ENCODE results near the gene CCDC112. TPM values are rescaled to one million over a fixed set of nuclear protein-coding genes. Genes with fewer than 3 reads are reported as not detected.

CCDC112 gene, protein sequence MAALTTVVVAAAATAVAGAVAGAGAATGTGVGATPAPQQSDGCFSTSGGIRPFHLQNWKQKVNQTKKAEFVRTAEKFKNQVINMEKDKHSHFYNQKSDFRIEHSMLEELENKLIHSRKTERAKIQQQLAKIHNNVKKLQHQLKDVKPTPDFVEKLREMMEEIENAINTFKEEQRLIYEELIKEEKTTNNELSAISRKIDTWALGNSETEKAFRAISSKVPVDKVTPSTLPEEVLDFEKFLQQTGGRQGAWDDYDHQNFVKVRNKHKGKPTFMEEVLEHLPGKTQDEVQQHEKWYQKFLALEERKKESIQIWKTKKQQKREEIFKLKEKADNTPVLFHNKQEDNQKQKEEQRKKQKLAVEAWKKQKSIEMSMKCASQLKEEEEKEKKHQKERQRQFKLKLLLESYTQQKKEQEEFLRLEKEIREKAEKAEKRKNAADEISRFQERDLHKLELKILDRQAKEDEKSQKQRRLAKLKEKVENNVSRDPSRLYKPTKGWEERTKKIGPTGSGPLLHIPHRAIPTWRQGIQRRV
- total RNA-seq: 0.31 and 0.49 TPM in 2 replicates

DNA sequence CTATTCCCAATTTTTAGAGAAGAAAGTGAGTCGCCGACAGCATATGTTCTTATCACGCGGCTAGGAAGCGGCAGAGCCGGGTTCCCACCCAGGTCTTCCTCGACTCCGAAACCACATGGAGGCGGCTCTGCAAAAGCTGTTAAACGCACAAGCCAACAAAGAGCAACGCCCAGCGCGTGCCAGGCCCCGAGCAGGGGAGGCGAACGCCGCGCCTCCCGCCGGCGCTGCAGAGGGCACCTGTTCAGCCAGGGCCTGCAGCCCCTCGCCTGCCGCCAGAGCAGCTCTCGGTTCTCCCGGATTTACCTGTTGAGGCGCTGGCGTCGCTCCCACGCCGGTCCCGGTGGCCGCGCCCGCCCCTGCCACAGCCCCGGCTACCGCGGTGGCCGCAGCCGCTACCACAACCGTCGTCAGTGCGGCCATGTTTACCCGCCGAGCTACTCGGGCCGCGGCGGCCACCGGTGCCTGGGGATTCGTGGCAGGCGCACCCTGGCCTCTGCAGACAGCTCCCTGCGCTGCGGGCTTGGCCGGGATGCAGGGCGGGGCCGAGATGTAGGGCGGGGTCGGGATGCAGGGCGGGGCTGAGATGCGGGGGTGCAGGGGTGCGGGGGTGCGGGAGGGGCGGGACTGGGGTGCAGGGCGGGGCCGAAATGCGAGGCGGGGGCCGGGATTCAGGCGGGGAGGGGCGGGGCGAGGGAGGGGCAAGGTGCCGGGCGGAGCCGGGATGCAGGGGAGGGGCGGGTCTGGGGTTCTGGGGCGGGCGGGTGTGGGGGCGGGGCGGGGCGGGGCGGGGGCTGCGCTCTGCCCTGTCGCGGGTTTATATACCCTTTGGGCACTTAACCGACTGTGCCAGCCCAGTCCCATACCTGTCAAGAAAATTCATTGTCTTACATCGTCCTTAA lies at the start of gene CCDC112:
CCDC112 (minus strand) TSS at position 531 of the 899 bp plus-strand sequence; CDS start at position 420, 111 bp downstream.
- H3K36me3 Mint-ChIP-seq (ENCODE audit: low read depth): no peaks in the 10 kb centered on the region
- peak; percentile 87 for DNase-seq
- H3K27ac Mint-ChIP-seq: no peak within 1 kb of the TSS
- H3K9me3 Mint-ChIP-seq: peaks cover 6% of the 10 kb centered on the region
- peak within 1 kb of the TSS; percentile 85 for H3K4me3 Mint-ChIP-seq
- H3K27me3 Mint-ChIP-seq: peaks cover 59% of the 10 kb centered on the region
- peaks cover 4% of the 10 kb centered on the region for H3K4me1 Mint-ChIP-seq
- intact Hi-C loops (cut with micrococcal nuclease): loop anchor here (1.0 to 5.0 kb wide), 4 partner anchors 34 to 546 kb away; partner anchors contain the start of genes AP3S1, ATG12, FEM1C and PGGT1B

DNA sequence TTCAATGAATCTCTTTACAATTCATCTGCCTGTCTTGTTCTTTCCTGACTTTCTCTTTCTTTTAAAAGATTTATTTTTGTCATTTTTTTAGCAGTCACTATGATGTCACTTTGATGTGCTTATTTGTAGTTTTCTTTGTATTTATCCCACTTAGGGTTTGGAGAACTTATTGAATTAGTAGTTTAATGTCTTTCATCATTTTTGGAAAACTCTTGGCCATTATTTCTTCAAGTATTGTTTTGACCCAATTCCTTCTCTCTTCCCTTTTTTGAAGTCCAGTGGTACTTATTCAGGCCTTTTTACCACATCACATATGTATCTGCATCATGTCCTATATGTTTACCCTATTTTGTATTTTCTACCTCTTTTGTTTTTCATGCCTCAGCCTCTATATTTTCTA lies 48.9 kb upstream of the CCDC112 start:
- H3K27ac Mint-ChIP-seq: no peak overlapping the region
- DNase-seq: no peak
- no peaks in the 10 kb centered on the region for H3K9me3 Mint-ChIP-seq
- intact Hi-C loops (cut with micrococcal nuclease): no loop called here
- H3K27me3 Mint-ChIP-seq: peaks cover 23% of the 10 kb centered on the region
- H3K4me1 Mint-ChIP-seq: no peaks in the 10 kb centered on the region
- H3K4me3 Mint-ChIP-seq: no peak overlapping the region
- no peaks in the 10 kb centered on the region for H3K36me3 Mint-ChIP-seq (ENCODE audit: low read depth)

DNA sequence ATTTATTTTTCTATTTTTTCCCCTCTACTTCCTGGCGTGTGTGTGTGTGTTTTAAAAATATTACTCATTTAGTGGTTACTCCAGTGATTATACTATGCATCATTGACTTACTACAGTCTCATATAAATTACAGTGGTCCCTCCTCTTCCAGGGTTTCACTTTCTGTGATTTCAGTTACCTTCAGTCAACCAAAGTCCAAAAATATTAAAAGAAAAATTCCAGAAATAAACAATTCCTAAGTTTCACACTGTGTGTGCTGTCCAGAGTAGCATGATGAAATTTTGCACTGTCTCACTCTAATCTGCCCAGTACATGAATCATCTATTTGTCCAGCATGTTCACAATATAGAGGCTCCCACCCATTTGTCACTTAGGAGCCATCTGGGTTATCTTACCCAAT lies 47.4 kb upstream of the CCDC112 start:
- peaks cover 24% of the 10 kb centered on the region for H3K27me3 Mint-ChIP-seq
- no peak overlapping the region for H3K27ac Mint-ChIP-seq
- no peaks in the 10 kb centered on the region for H3K36me3 Mint-ChIP-seq (ENCODE audit: low read depth)
- DNase-seq: no peak
- intact Hi-C loops (cut with micrococcal nuclease): no loop called here
- no peak overlapping the region for H3K4me3 Mint-ChIP-seq
- no peaks in the 10 kb centered on the region for H3K4me1 Mint-ChIP-seq
- no peaks in the 10 kb centered on the region for H3K9me3 Mint-ChIP-seq

DNA sequence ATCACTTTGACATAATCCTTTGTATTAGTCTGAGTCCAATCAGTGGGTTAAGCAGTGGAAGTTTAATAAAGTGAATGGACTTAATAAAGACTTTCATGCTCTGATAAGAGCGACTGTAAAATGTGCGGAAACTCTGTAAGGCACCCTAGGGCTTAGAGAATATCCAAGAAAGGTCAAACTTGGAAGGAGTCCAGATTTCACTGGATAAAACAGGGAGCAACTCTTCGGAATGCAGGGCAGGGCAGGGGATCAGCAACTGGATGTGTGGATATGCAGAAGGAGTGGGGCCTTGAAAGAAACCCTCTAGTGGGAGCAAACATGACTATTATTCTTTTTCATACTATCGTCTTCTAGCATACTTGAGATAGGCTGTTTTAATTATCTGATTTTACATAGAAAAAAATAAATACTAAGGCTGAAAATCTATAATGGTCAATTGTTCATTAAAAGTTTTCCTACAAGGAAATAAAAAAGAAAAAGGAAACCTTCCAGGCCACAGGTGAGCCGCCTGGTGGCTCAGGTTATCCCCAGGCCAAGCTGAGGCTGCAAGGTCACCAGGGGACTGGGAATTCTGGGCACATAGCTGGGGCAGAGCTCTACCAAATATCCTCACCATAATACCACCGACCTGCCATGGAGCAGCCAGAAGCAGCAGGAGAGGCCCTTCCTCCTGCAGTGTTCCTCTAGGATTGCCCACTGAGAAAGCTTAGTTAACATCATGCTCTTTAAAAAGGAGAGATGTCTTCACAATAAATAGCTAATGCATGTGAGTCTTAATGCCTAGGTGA lies 46.3 kb upstream of the CCDC112 start:
- DNase-seq: no peak

GRCh38 chr5:115341745-115342144 lies 45.3 kb upstream of the CCDC112 start:
- peaks cover 23% of the 10 kb centered on the region for H3K27me3 Mint-ChIP-seq
- no peak for DNase-seq
- H3K36me3 Mint-ChIP-seq (ENCODE audit: low read depth): no peaks in the 10 kb centered on the region
- no peaks in the 10 kb centered on the region for H3K9me3 Mint-ChIP-seq
- no peak overlapping the region for H3K4me3 Mint-ChIP-seq
- intact Hi-C loops (cut with micrococcal nuclease): no loop called here
- H3K27ac Mint-ChIP-seq: no peak overlapping the region
- H3K4me1 Mint-ChIP-seq: no peaks in the 10 kb centered on the region

More for the DNA sequence above, 46.3 kb upstream of the CCDC112 start:
- H3K4me1 Mint-ChIP-seq: no peaks in the 10 kb centered on the region
- no peak overlapping the region for H3K27ac Mint-ChIP-seq
- no peaks in the 10 kb centered on the region for H3K36me3 Mint-ChIP-seq (ENCODE audit: low read depth)
- H3K27me3 Mint-ChIP-seq: peaks cover 22% of the 10 kb centered on the region
- H3K4me3 Mint-ChIP-seq: no peak overlapping the region
- H3K9me3 Mint-ChIP-seq: no peaks in the 10 kb centered on the region
- intact Hi-C loops (cut with micrococcal nuclease): no loop called here

GRCh38 chr5:115338851-115339250 lies 42.4 kb upstream of the CCDC112 start:
- no peak overlapping the region for H3K4me3 Mint-ChIP-seq
- H3K4me1 Mint-ChIP-seq: no peaks in the 10 kb centered on the region
- H3K27ac Mint-ChIP-seq: no peak overlapping the region
- intact Hi-C loops (cut with micrococcal nuclease): no loop called here
- H3K9me3 Mint-ChIP-seq: no peaks in the 10 kb centered on the region
- H3K36me3 Mint-ChIP-seq (ENCODE audit: low read depth): no peaks in the 10 kb centered on the region
- no peak for DNase-seq
- H3K27me3 Mint-ChIP-seq: peaks cover 15% of the 10 kb centered on the region

DNA sequence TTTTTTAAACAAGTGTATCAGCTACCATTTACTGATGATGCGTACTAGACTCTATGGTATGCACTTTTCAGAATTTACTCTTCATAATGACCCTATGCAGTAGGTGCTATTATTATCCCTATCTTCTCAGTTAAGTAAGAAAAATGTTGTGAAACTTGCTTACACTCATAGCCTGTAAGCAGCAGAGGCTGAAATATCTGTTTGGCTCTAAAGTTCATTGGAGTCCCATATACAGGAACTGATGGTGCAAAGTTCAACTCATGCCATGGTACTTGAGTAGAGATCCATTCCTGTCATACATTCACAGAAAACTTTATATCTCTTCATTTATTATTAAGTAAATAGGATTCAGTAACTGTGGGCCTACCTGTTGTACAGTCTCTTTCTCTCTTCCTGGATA lies 41.4 kb upstream of the CCDC112 start:
- no peak for DNase-seq
- no peaks in the 10 kb centered on the region for H3K36me3 Mint-ChIP-seq (ENCODE audit: low read depth)
- intact Hi-C loops (cut with micrococcal nuclease): no loop called here
- H3K27ac Mint-ChIP-seq: no peak overlapping the region
- H3K27me3 Mint-ChIP-seq: peaks cover 18% of the 10 kb centered on the region
- no peaks in the 10 kb centered on the region for H3K9me3 Mint-ChIP-seq
- H3K4me1 Mint-ChIP-seq: peaks cover 2% of the 10 kb centered on the region
- no peak overlapping the region for H3K4me3 Mint-ChIP-seq

DNA sequence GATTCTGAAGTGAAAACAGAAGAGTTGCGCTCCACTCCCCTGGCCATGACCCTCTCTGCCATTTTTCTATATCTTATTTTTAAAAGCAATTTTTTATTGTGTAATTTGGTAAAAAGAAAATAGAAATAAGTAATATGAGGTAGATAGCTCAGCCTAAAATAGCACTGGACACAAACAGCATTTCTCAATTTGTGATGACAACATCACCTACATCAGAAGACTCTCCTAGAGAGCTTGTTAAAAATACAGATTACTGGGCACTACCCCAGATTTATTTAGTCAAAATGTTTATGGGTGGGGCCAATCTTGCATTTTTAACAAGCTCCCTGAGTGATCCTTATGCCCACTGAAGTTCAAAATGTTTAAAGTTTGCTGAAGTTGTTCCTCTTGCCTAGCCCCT lies 40.5 kb upstream of the CCDC112 start:
- no peak for DNase-seq
- Mint-ChIP-seq H3K27me3 (peaks cover 16% of the 10 kb centered on the region), H3K4me3 (no peak overlapping the region), H3K27ac (no peak overlapping the region), H3K36me3 (ENCODE audit: low read depth) (no peaks in the 10 kb centered on the region), H3K4me1 (peaks cover 2% of the 10 kb centered on the region), H3K9me3 (no peaks in the 10 kb centered on the region)
- intact Hi-C loops (cut with micrococcal nuclease): no loop called here

DNA sequence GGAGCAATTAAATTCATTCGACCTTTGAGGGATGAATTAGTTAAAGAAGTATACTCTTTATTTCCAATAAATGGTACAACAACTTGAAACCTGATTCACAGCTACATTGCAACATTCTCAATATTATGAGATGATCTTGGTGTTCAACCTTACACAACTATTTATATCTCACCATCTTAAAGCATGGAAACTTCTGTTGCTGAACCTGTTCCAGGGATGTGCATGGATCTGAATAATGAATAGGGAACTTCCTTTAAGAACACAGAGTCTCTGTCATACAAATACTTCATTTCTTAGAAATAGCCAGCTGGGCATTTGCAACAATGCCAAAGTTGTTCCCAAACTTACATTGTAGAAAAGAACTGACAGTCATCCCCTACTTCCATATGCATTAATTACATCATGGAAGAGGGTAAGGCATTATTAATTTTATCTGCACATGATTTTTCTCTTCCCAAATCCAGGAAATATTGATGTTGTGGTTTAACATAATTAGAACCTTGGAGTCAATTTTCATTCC lies 39.8 kb upstream of the CCDC112 start:
- no peaks in the 10 kb centered on the region for H3K9me3 Mint-ChIP-seq
- H3K36me3 Mint-ChIP-seq (ENCODE audit: low read depth): no peaks in the 10 kb centered on the region
- H3K27me3 Mint-ChIP-seq: peaks cover 16% of the 10 kb centered on the region
- H3K4me3 Mint-ChIP-seq: no peak overlapping the region
- H3K4me1 Mint-ChIP-seq: peaks cover 2% of the 10 kb centered on the region
- no peak overlapping the region for H3K27ac Mint-ChIP-seq
- DNase-seq: no peak
- intact Hi-C loops (cut with micrococcal nuclease): no loop called here

DNA sequence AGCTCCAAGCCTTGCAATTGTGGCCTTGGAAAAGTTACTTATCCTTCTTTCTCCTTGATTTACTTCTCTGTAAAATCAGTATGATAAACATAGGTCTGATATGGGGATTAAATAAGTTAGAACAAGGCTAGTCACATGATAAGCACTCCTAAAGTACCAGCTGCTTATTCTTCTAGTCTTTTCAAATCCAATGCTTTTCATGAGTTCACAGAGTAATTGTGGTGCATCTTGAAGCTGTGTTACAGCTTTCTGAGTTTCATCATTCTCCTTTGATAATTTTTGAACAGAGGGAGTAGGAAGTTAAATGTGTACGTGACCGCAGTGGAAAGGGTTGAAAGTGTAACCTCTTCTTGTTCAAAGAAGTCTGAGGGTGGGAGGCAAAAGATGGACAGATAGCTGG lies 38.8 kb upstream of the CCDC112 start:
- Mint-ChIP-seq H3K9me3 (no peaks in the 10 kb centered on the region), H3K4me1 (peaks cover 2% of the 10 kb centered on the region), H3K27ac (no peak overlapping the region), H3K27me3 (peaks cover 21% of the 10 kb centered on the region), H3K4me3 (no peak overlapping the region), H3K36me3 (ENCODE audit: low read depth) (no peaks in the 10 kb centered on the region)
- DNase-seq: no peak
- intact Hi-C loops (cut with micrococcal nuclease): no loop called here

DNA sequence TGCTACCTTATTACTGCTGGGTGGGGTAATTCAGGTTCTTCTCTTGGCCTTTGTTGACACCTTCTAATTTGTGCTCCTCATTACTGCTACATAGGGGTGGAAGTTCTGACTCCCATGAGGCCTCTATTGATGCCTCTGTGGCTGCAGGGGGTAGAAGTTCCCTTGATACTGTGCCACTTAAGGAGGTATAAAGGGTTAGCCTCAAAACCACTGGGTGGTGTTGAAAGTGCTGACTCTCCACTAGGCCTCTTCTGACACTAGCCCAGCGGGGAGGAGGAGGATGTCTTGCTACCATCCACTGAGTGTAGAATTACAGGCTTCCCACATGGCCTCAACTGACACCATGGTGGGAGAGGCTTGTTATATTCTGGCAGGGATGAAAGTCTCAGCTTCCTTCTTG lies 36.7 kb upstream of the CCDC112 start:
- Mint-ChIP-seq H3K27me3 (peaks cover 22% of the 10 kb centered on the region), H3K36me3 (ENCODE audit: low read depth) (no peaks in the 10 kb centered on the region), H3K27ac (no peak overlapping the region), H3K9me3 (no peaks in the 10 kb centered on the region), H3K4me1 (peaks cover 2% of the 10 kb centered on the region), H3K4me3 (no peak overlapping the region)
- DNase-seq: no peak
- intact Hi-C loops (cut with micrococcal nuclease): no loop called here

GRCh38 chr5:115330830-115331229 lies 34.4 kb upstream of the CCDC112 start:
- Mint-ChIP-seq H3K4me1 (peaks cover 2% of the 10 kb centered on the region), H3K9me3 (no peaks in the 10 kb centered on the region), H3K4me3 (no peak overlapping the region), H3K27me3 (peaks cover 23% of the 10 kb centered on the region), H3K27ac (no peak overlapping the region), H3K36me3 (ENCODE audit: low read depth) (no peaks in the 10 kb centered on the region)
- no peak for DNase-seq
- intact Hi-C loops (cut with micrococcal nuclease): no loop called here

- no peak overlapping the region for H3K27ac Mint-ChIP-seq
- H3K4me3 Mint-ChIP-seq: no peak overlapping the region
- H3K4me1 Mint-ChIP-seq: peaks cover 2% of the 10 kb centered on the region
- DNase-seq: no peak
- H3K9me3 Mint-ChIP-seq: no peaks in the 10 kb centered on the region
- peaks cover 23% of the 10 kb centered on the region for H3K27me3 Mint-ChIP-seq
- H3K36me3 Mint-ChIP-seq (ENCODE audit: low read depth): no peaks in the 10 kb centered on the region
- intact Hi-C loops (cut with micrococcal nuclease): no loop called here
These were observed 33.0 kb upstream of the CCDC112 start for GRCh38 chr5:115329475-115329874.

Measured in activated CD4-positive, alpha-beta T cell treated with anti-CD3 and anti-CD28 coated beads, Interleukin-2, amount 10 ng/mL, durations not matched to agents 24 days and 14 days (primary cell).